Measurements from ENCODE around the gene WDR27. TPM values are rescaled to one million over a fixed set of nuclear protein-coding genes. Genes with fewer than 3 reads are reported as not detected.

The WDR27 gene
- total and polyA plus RNA-seq, 12 donors = 6.0 to 66.7 (median 27.7) TPM

DNA sequence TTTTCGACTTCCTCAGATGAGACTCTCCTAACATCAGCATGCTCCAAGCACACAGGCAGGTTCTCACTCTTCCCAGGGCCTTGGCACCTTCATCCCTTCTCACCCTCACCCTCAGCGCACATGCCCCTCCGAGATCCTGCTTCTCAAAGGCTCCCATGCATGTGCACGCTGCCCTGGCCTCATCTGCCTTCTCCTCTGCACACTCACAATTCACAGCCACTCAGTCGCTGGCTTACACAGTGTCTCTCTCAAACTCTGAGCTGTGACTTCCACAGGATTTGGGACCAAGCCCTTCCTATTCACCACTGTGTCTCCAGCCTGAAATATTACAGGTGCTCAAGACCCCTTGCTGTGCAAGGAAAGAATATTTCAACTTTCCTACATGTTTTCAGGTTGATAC lies 30.3 kb downstream of the WDR27 start:
- peaks cover 0 to 9% of the 10 kb centered on the region in 2 donors for H3K36me3 ChIP-seq (replicated peaks in 1 of 2)
- H3K4me1 ChIP-seq (replicated peaks in 1 of 2) = no peaks in the 10 kb centered on the region
- no peak for TF ChIP-seq POLR2A (IDR thresholded peaks at IDR 0.05)
- TF ChIP-seq, protein P1, sequence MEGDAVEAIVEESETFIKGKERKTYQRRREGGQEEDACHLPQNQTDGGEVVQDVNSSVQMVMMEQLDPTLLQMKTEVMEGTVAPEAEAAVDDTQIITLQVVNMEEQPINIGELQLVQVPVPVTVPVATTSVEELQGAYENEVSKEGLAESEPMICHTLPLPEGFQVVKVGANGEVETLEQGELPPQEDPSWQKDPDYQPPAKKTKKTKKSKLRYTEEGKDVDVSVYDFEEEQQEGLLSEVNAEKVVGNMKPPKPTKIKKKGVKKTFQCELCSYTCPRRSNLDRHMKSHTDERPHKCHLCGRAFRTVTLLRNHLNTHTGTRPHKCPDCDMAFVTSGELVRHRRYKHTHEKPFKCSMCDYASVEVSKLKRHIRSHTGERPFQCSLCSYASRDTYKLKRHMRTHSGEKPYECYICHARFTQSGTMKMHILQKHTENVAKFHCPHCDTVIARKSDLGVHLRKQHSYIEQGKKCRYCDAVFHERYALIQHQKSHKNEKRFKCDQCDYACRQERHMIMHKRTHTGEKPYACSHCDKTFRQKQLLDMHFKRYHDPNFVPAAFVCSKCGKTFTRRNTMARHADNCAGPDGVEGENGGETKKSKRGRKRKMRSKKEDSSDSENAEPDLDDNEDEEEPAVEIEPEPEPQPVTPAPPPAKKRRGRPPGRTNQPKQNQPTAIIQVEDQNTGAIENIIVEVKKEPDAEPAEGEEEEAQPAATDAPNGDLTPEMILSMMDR (IDR thresholded peaks at IDR 0.05) = no peak
- no peak overlapping the region for H3K27ac ChIP-seq
- H3K9me3 ChIP-seq (replicated peaks in 1 of 3) = no peaks in the 10 kb centered on the region
- H3K4me3 ChIP-seq = no peak overlapping the region
- H3K27me3 ChIP-seq = no peaks in the 10 kb centered on the region
- 96 to 98% (median 97%) methylated on average over 5 of the region's 5 CpGs for WGBS, 4 donors
- no peak for DNase-seq
- intact Hi-C loops (cut with DNase I) = no loop called here

DNA sequence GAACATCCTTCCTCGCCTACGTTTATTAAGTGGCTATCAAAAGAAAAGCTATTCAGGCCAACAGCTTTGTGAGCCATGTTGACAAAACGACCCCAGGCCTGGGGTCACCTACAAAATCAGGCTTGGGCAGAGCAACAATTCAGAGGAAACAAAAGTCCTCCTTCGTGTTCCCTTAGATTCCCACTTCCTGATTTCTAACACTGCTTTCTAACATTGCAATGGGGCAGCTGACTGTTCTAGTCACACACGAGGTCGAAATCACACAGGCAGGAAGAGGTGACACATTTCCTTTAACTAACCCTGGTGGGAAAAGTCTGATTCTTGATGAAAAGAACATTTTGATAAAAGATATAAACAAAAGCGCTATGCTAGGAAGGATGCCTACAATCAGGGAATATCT lies 31.9 kb downstream of the WDR27 start:
- DNase-seq = peak in 1 of 7 donors; percentile 16
- WGBS, 4 donors = 65 to 74% (median 71%) methylated on average over 7 of the region's 7 CpGs
- no peaks in the 10 kb centered on the region for H3K4me1 ChIP-seq (replicated peaks in 1 of 2)
- no peak overlapping the region for H3K4me3 ChIP-seq
- no peaks in the 10 kb centered on the region for H3K9me3 ChIP-seq (replicated peaks in 1 of 3)
- H3K36me3 ChIP-seq (replicated peaks in 1 of 2) = peaks cover 0 to 9% of the 10 kb centered on the region in 2 donors
- TF ChIP-seq, protein P1 (IDR thresholded peaks at IDR 0.05) = no peak
- TF ChIP-seq POLR2A (IDR thresholded peaks at IDR 0.05) = no peak
- H3K27ac ChIP-seq = peak overlapping the region in 2 of 5 donors; percentile 9 to 17
- intact Hi-C loops (cut with DNase I) = no loop called here
- H3K27me3 ChIP-seq = no peaks in the 10 kb centered on the region

- H3K27ac ChIP-seq = no peak overlapping the region
- WGBS, 4 donors = 91 to 95% (median 92%) methylated on average over 6 of the region's 6 CpGs
Observed at GRCh38 chr6:169669147-169669546, 32.7 kb downstream of the WDR27 start.

DNA sequence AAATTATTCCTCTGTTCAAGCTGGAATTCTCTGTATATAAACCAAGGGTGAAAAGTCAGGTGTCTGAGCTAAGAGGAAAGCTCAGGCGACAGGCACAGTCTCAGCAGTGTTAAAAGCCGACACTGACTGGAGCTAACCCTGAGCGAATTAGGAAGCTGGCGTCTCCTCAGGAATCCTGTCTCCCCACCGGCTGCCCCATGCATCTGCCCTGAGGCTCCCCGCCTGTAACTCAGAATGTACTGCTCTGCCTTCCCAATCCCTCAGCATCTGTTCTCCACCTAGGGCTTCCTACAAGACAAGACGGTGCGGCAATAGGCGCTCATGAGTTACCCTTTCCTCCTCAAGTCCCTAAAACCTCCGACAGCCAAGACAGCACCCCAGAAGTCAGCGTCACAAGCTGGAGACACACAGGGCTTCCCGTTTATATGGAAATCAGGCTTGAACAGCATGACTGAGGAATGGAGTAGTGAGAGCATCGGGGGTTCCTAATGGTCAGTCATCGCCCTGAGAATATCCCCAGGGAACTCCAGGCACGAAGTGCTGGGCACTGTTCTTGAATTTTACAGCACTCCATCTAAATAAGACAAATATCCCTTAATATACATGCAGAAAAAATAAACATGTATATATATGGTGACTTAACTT lies 33.5 kb downstream of the WDR27 start:
- intact Hi-C loops (cut with DNase I) = no loop called here
- no peak for DNase-seq
- H3K27me3 ChIP-seq = no peaks in the 10 kb centered on the region
- no peaks in the 10 kb centered on the region for H3K9me3 ChIP-seq (replicated peaks in 1 of 3)
- WGBS, 4 donors = 91 to 96% (median 95%) methylated on average over 14 to 15 of the region's 15 CpGs
- TF ChIP-seq, protein P1 (IDR thresholded peaks at IDR 0.05) = no peak
- TF ChIP-seq POLR2A (IDR thresholded peaks at IDR 0.05) = no peak
- H3K27ac ChIP-seq = no peak overlapping the region
- H3K4me1 ChIP-seq (replicated peaks in 1 of 2) = no peaks in the 10 kb centered on the region
- peaks cover 0 to 9% of the 10 kb centered on the region in 2 donors for H3K36me3 ChIP-seq (replicated peaks in 1 of 2)
- no peak overlapping the region for H3K4me3 ChIP-seq

More at GRCh38 chr6:169669147-169669546, 32.7 kb downstream of the WDR27 start:
- H3K9me3 ChIP-seq (replicated peaks in 1 of 3) = no peaks in the 10 kb centered on the region
- no peak for DNase-seq
- no peak overlapping the region for H3K4me3 ChIP-seq
- H3K27me3 ChIP-seq = no peaks in the 10 kb centered on the region
- TF ChIP-seq POLR2A (IDR thresholded peaks at IDR 0.05) = no peak
- TF ChIP-seq, protein P1 (IDR thresholded peaks at IDR 0.05) = no peak
- intact Hi-C loops (cut with DNase I) = no loop called here
- peaks cover 0 to 9% of the 10 kb centered on the region in 2 donors for H3K36me3 ChIP-seq (replicated peaks in 1 of 2)
- no peaks in the 10 kb centered on the region for H3K4me1 ChIP-seq (replicated peaks in 1 of 2)
